Cardiac fibroblast (primary cell): ENCODE data around the gene PRPSAP1.
A peak's percentile ranks its signal among the peaks of the same experiment; 100 is the strongest.

ENCODE experiments used
- DNase-seq, 2 donors: peaks; one replicate each; pipeline versions ENCODE4 v3.0.0 to v3.0.0-alpha.2; 2010; ENCODE audit warnings: low read depth in 2 of 2
- H3K4me3 ChIP-seq, 2 donors: replicated peaks in 1 of 2; 1 replicate in 1 of 2; 2 replicates in 1 of 2; pipeline ENCODE4 v1.5.1; 2011; ENCODE audit warnings: low read depth in 2 of 2, low read length in 2 of 2, mild to moderate bottlenecking in 2 of 2, moderate library complexity in 1 of 2
- TF ChIP-seq, protein P1 (sequence below): IDR thresholded peaks from one replicate; pipeline ENCODE4 v1.5.1; 2011; ENCODE audit warnings: low read depth, mild to moderate bottlenecking, low read length, inconsistent platforms

PRPSAP1 gene

GRCh38 chr17:76353599-76354316 is at the start of gene PRPSAP1:
TSS of gene PRPSAP1 (minus strand) at chr17:76353916. CDS start at chr17:76353703, 213 bp downstream.
- H3K4me3 ChIP-seq = peak within 1 kb of the TSS; percentile 84
- TF ChIP-seq, protein P1, sequence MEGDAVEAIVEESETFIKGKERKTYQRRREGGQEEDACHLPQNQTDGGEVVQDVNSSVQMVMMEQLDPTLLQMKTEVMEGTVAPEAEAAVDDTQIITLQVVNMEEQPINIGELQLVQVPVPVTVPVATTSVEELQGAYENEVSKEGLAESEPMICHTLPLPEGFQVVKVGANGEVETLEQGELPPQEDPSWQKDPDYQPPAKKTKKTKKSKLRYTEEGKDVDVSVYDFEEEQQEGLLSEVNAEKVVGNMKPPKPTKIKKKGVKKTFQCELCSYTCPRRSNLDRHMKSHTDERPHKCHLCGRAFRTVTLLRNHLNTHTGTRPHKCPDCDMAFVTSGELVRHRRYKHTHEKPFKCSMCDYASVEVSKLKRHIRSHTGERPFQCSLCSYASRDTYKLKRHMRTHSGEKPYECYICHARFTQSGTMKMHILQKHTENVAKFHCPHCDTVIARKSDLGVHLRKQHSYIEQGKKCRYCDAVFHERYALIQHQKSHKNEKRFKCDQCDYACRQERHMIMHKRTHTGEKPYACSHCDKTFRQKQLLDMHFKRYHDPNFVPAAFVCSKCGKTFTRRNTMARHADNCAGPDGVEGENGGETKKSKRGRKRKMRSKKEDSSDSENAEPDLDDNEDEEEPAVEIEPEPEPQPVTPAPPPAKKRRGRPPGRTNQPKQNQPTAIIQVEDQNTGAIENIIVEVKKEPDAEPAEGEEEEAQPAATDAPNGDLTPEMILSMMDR = peak; percentile 56
- peak; percentile 95 to 96 for DNase-seq

DNA sequence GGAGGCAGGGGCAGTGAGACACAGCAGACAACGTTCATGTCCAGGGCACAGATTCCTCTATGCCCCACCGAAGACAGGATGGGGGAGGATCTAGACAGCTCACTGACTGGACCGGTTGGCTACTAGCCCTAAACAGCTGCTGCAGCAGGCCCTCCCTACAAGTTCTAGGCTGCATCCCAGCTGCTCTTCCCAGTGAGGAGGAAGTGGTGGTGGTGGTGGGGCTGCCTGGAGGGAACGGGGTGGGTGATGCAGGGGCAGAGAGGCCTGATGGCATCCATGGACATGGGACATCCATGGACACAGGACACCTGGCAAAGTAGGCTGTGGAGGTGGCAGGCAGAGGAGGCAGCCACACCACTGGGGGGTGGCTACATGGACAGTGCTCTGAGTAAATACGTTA is 49.0 kb upstream of the PRPSAP1 start:
- DNase-seq = no peak
- H3K4me3 ChIP-seq = no peak overlapping the region
- TF ChIP-seq, protein P1 = no peak

DNA sequence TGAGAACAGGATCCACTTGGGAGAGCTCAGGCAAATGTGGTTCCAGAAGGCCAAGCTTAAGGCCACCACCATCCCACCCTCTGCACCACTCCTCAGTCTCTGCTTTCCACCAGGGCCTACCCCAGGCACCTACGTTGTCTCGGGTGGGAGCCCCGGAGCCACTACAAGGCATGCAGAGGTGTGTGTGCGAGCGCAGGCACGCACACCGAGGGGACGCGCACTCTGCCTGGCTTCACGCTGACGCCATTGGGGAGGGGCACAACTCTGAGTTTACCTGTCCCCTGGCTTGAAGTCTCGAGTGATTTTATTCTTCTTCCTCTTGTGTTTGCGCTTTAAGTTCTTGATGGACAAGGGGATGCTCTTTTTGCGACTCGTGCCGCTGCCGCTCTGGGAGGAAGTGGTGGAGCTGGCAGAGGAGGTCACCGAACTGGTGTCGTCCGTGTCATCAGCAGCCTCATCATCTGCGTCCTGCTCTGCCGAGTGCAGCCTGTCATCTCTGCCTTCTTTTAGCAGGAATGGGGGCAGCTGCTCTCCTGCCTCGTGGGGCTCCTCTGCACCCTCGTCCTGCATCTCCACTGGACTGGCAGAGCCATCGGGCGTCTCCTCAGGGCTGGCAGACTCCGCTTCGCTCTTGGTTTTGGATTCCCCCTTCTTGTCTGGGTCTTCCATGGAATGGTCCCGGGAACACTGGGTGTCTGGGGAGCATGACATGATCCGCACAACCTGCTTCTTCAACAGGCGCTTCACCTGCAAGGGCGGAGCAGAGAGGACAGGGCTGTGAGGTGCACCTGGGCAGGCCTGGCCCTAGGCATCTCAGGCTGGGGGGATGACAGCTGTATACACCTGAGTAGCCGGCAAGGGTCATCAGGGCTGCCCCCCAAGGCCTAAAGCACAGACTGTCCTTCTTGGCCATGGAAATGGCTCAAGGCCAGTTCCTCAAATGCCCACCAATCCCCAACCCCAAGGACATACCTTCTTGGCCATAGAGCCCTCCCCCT is 45.8 kb upstream of the PRPSAP1 start:
- TF ChIP-seq, protein P1 = no peak
- H3K4me3 ChIP-seq = no peak overlapping the region
- no peak for DNase-seq

GRCh38 chr17:76398523-76399174 is 44.9 kb upstream of the PRPSAP1 start:
- no peak for DNase-seq
- TF ChIP-seq, protein P1 = no peak
- H3K4me3 ChIP-seq = no peak overlapping the region

GRCh38 chr17:76397687-76398522 is 44.2 kb upstream of the PRPSAP1 start:
- DNase-seq = peak; percentile 91 to 92
- no peak overlapping the region for H3K4me3 ChIP-seq
- TF ChIP-seq, protein P1 = peak; percentile 97

DNA sequence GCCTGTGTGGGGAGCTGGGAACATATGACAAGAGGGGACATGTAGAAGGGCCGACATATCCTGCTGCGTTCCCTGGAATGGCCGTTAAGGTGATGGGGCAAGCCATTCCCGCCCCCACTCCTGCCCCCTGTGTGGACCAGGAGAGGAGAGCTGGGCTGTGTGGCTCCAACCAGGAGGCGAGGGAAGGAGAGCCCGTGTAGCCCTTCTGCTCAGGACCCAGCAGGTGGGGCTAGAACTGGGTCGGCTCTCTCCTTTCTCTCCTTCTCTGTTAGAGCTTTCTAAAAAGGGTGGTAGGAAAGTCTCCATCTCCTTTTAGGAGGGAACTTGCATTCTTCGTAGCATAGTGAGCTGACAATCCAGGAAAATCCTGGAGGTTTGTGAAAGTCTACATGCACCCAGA is 43.5 kb upstream of the PRPSAP1 start:
- no peak overlapping the region for H3K4me3 ChIP-seq
- no peak for DNase-seq
- TF ChIP-seq, protein P1 = no peak
